Suprapubic skin (tissue), 4 donors: ENCODE data around the gene YPEL4. TPM values are rescaled to one million over a fixed set of nuclear protein-coding genes. Genes with fewer than 3 reads are reported as not detected.
"Not testable (repeated sequence)": the region's sequence is repeated elsewhere in the genome, so short reads cannot be mapped to it uniquely, and the experiment has no call there.

ENCODE experiments used
- DNase-seq, 2 donors: peaks; one replicate each; pipeline ENCODE4 v3.0.0-alpha.2; 2019; ENCODE audit warnings: low spot score in 2 of 2
- H3K27ac ChIP-seq: fragments of 200-600 bp; sonication (generic); one replicate; pipeline ENCODE4 v1.5.1; 2019
- H3K27me3 ChIP-seq: fragments of 200-600 bp; sonication (generic); one replicate; pipeline ENCODE4 v1.5.1; 2019
- H3K36me3 ChIP-seq: fragments of 200-600 bp; sonication (generic); one replicate; pipeline ENCODE4 v1.5.1; 2019
- H3K4me1 ChIP-seq: fragments of 200-600 bp; sonication (generic); one replicate; pipeline ENCODE4 v1.5.1; 2019
- H3K4me3 ChIP-seq: fragments of 200-600 bp; sonication (generic); one replicate; pipeline ENCODE4 v1.5.1; 2019; ENCODE audit warnings: mild to moderate bottlenecking
- H3K9me3 ChIP-seq: fragments of 200-600 bp; sonication (generic); one replicate; pipeline ENCODE4 v1.5.1; 2019
- EP300 ChIP-seq: sonication (generic); formaldehyde crosslinking; IDR thresholded peaks from one replicate; pipeline ENCODE4 v1.6.1; 2017; ENCODE audit warnings: antibody characterized with exemption
- POLR2A ChIP-seq, 2 donors: fragments of 450-650 bp; IDR thresholded peaks; one replicate each; pipeline ENCODE4 v1.6.1; 2017; ENCODE audit warnings: antibody characterized with exemption in 2 of 2, mild to moderate bottlenecking in 2 of 2, moderate library complexity in 2 of 2
- POLR2AphosphoS5 ChIP-seq, 3 donors: sonication (generic); formaldehyde crosslinking; IDR thresholded peaks; one replicate each; pipeline ENCODE4 v1.6.1; 2017; ENCODE audit warnings: antibody characterized with exemption in 3 of 3
- WGBS: methylation state at CpG from one replicate; pipeline ENCODE4 v1.1.5; 2018; 5-methylcytosine and 5-hydroxymethylcytosine counted together
- total RNA-seq, 4 donors: library from RNA; depleted of rRNA; stranded (reverse); fragments of >200 nt; gene quantifications; one replicate each; pipeline ENCODE4 v1.1.0, GENCODE V29; 2016
- TF ChIP-seq, protein P1 (sequence below), 2 donors: fragments of 200-600 bp in 1 of 2; fragments of 450-650 bp in 1 of 2; sonication (generic) in 1 of 2; IDR thresholded peaks; one replicate each; pipeline ENCODE4 v1.5.1; 2016 to 2019; ENCODE audit warnings: antibody characterized with exemption in 2 of 2, mild to moderate bottlenecking in 1 of 2, moderate library complexity in 1 of 2

YPEL4 gene
- total RNA-seq, 4 donors from 2014 or later = 1.2 to 3.6 (median 1.5) TPM

DNA sequence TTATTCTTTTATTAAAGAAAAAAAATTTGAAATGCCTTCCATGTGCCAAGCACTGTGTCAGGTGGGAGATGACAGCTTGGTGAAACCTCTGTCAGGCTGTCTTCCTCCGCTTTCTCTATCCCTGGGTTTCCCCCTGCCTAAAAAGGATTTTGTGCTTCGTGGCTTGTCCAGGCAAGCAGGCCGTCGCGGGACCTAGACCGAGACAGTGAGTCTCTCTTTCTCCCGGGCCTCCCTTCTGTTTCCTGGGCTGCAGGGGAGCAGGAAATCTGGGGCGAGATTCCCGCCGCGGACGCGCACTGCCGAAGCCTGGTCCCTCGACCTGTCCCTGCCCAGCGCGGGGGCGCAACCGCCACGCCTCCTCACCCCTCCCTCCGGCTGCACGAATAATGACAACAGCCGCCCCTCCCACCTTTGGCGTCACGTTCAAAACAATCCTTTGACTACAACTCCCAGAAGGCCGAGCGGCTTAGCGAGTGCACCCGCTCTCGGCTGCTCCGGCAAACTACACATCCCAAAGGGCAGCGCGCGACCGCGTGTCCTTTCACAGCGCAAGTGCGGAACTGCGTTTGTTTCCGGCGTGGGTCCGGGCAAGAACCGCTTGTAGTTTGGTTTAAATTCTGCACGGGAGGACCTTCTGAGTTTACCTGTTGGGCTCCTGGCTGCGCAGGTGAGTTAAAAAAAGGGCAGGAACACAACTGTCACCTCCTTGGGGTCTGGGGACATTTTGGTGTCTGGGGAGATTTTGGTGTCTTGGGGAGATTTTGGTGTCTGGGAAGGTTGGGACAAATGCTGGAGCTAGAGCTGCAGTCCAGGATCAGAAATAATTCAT is 7.7 kb upstream of the YPEL4 start, which contains the start of gene CLP1:
TSS of gene CLP1 (plus strand) at position 569 of the 829 bp plus-strand sequence. CDS start 1,715 bp downstream, outside the sequence.
- WGBS = 0% methylated on average over 30 of the region's 45 CpGs
- Histone ChIP-seq H3K9me3 (no peaks in the 10 kb centered on the region), H3K4me1 (peaks cover 24% of the 10 kb centered on the region), H3K36me3 (peaks cover 32% of the 10 kb centered on the region), H3K27me3 (no peaks in the 10 kb centered on the region), H3K27ac (peak within 1 kb of the TSS; percentile 94), H3K4me3 (peak within 1 kb of the TSS; percentile 71)
- peak; percentile 100 for DNase-seq
- TF ChIP-seq POLR2A (IDR thresholded peaks at IDR 0.05) (peak; percentile 47 to 77), POLR2AphosphoS5 (IDR thresholded peaks at IDR 0.05) (peak; percentile 16 to 77 (median 39)), EP300 (no peak)

DNA sequence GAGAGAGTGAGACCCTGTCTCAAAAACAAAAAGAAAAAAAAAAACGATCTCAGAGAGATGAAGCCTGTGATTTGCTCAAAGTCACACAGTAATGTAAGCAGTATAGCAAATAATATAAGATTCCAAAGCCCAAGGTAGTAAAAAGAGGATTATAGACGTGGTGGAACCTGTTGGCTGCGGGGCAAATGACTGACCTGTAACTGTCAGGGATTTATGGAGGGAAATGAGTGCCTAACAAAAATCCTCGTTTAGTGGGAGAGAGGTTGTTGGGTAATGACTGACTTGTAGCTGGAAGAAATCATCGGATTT is 7.1 kb upstream of the YPEL4 start:
- peak overlapping the region; percentile 71 for H3K4me3 ChIP-seq

GRCh38 chr11:57653163-57653562 is 3.5 kb upstream of the YPEL4 start:
- H3K4me3 ChIP-seq = no peak overlapping the region
- peaks cover 33% of the 10 kb centered on the region for H3K4me1 ChIP-seq
- 46% methylated on average over 3 of the region's 3 CpGs for WGBS
- no peaks in the 10 kb centered on the region for H3K36me3 ChIP-seq
- H3K9me3 ChIP-seq = no peaks in the 10 kb centered on the region
- no peak overlapping the region for H3K27ac ChIP-seq
- TF ChIP-seq EP300 = no peak
- TF ChIP-seq POLR2AphosphoS5 (IDR thresholded peaks at IDR 0.05) = no peak
- TF ChIP-seq, protein P1, sequence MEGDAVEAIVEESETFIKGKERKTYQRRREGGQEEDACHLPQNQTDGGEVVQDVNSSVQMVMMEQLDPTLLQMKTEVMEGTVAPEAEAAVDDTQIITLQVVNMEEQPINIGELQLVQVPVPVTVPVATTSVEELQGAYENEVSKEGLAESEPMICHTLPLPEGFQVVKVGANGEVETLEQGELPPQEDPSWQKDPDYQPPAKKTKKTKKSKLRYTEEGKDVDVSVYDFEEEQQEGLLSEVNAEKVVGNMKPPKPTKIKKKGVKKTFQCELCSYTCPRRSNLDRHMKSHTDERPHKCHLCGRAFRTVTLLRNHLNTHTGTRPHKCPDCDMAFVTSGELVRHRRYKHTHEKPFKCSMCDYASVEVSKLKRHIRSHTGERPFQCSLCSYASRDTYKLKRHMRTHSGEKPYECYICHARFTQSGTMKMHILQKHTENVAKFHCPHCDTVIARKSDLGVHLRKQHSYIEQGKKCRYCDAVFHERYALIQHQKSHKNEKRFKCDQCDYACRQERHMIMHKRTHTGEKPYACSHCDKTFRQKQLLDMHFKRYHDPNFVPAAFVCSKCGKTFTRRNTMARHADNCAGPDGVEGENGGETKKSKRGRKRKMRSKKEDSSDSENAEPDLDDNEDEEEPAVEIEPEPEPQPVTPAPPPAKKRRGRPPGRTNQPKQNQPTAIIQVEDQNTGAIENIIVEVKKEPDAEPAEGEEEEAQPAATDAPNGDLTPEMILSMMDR (IDR thresholded peaks at IDR 0.05) = no peak
- no peak for TF ChIP-seq POLR2A (IDR thresholded peaks at IDR 0.05)
- peaks cover 6% of the 10 kb centered on the region for H3K27me3 ChIP-seq
- no peak for DNase-seq

More for the DNA sequence above, 7.1 kb upstream of the YPEL4 start:
- H3K27me3 ChIP-seq = no peaks in the 10 kb centered on the region
- 16% methylated on average over 5 of the region's 5 CpGs for WGBS
- H3K9me3 ChIP-seq = no peaks in the 10 kb centered on the region
- H3K36me3 ChIP-seq = peaks cover 26% of the 10 kb centered on the region
- DNase-seq = no peak
- H3K4me1 ChIP-seq = peaks cover 24% of the 10 kb centered on the region
- TF ChIP-seq, protein P1 (IDR thresholded peaks at IDR 0.05) = no peak
- no peak for TF ChIP-seq POLR2AphosphoS5 (IDR thresholded peaks at IDR 0.05)
- TF ChIP-seq EP300 = no peak
- TF ChIP-seq POLR2A (IDR thresholded peaks at IDR 0.05) = no peak
- H3K27ac ChIP-seq = peak overlapping the region; percentile 94

GRCh38 chr11:57652662-57653061 is 3.0 kb upstream of the YPEL4 start:
- 79% methylated on average over 3 of the region's 3 CpGs for WGBS
- Histone ChIP-seq H3K4me3 (no peak overlapping the region), H3K27me3 (peaks cover 7% of the 10 kb centered on the region)

DNA sequence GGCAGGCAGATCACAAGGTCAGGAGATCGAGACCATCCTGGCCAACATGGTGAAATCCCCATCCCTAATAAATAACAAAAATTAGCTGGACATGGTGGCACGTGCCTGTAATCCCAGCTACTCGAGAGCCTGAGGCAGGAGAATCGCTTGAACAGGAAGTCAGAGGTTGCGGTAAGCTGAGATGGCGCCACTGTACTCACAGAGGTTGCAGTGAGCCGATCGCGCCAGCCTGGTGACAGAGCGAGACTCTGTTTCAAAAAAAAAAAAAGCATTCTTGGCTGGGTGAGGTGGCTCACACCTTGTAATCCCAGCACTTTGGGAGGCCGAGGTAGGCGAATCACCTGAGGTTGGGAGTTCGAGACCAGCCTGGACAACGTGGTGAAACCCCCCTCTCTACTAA is 2.5 kb upstream of the YPEL4 start:
- DNase-seq = not testable (repeated sequence)

More at GRCh38 chr11:57652662-57653061, 3.0 kb upstream of the YPEL4 start:
- DNase-seq = no peak
- no peaks in the 10 kb centered on the region for H3K9me3 ChIP-seq
- no peak overlapping the region for H3K27ac ChIP-seq
- no peak for TF ChIP-seq POLR2AphosphoS5 (IDR thresholded peaks at IDR 0.05)
- no peak for TF ChIP-seq EP300
- TF ChIP-seq, protein P1 (IDR thresholded peaks at IDR 0.05) = no peak
- no peak for TF ChIP-seq POLR2A (IDR thresholded peaks at IDR 0.05)
- peaks cover 35% of the 10 kb centered on the region for H3K4me1 ChIP-seq
- H3K36me3 ChIP-seq = no peaks in the 10 kb centered on the region

DNA sequence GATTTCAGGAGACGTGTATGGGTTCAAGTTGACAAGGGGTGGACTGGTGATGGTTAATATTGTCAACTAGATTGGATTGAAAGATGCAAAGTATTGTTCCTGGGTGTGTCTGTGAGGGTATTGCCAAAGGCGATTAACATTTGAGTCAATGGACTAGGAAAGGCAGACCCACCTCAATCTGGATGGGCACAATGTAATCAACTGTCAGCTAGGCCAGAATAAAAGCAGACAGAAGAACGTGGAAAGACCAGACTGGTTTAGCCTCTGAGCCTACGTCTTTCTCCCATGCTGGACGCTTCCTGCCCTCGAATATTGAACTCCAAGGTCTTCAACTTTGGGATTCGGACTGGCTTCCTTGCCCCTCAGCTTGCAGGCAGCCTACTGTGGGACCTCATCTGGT is 1.7 kb upstream of the YPEL4 start:
- TF ChIP-seq POLR2A (IDR thresholded peaks at IDR 0.05) = no peak
- TF ChIP-seq EP300 = no peak
- no peak for TF ChIP-seq POLR2AphosphoS5 (IDR thresholded peaks at IDR 0.05)
- TF ChIP-seq, protein P1 (IDR thresholded peaks at IDR 0.05) = no peak
- WGBS = 83% methylated on average over 7 of the region's 7 CpGs
- Histone ChIP-seq H3K36me3 (no peaks in the 10 kb centered on the region), H3K4me1 (peaks cover 40% of the 10 kb centered on the region), H3K27ac (no peak overlapping the region), H3K27me3 (peaks cover 16% of the 10 kb centered on the region), H3K4me3 (no peak overlapping the region), H3K9me3 (no peaks in the 10 kb centered on the region)
- no peak for DNase-seq

More for the DNA sequence above, 2.5 kb upstream of the YPEL4 start:
- not testable (repeated sequence) for H3K27ac ChIP-seq, H3K4me3 ChIP-seq, H3K9me3 ChIP-seq, H3K36me3 ChIP-seq
- WGBS = 79% methylated on average over 14 of the region's 14 CpGs
- Histone ChIP-seq H3K27me3 (peaks cover 11% of the 10 kb centered on the region), H3K4me1 (peaks cover 39% of the 10 kb centered on the region)
